Measurements from ENCODE around the gene WNT9A.
"Not testable (repeated sequence)": the region's sequence is repeated elsewhere in the genome, so short reads cannot be mapped to it uniquely, and the experiment has no call there.

GRCh38 chr1:227909923-227910328, 37.8 kb downstream of the WNT9A start:
- TF ChIP-seq CTCF (IDR thresholded peaks at IDR 0.05; ENCODE audit: poor library complexity); EZH2 (IDR thresholded peaks at IDR 0.05; ENCODE audit: borderline replicate concordance): not testable (repeated sequence)
